Measurements from ENCODE around the gene ERCC1.

Gene ERCC1

DNA sequence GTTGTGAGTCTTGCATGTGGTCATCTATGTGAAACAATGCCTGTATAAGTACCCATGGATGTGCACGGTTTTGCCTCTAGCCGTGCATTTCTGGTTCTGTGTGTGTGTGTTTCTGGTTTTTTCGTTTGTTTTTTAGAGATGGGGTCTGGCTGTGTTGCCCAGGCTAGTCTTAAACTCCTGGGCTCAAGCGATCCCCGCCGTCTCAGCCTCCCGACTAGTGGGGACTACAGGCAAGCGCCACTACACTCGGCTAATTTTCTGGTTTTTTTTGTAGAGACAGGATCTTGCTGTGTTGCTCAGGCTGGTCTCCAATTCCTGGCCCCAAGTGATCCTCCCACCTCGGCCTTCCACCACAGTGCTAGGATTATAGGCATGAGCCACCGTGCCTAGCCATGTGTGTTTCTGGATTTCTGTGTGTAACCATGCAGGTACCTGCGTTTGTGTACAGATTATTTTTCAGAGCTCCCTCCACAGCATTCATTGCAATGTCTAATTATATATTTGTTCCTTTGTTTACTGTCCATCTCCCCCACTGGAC, 28.2 kb upstream of the ERCC1 start:
- Histone ChIP-seq H3K79me2 (ENCODE audit: low read length) (no peaks in the 10 kb centered on the region), H2AFZ (ENCODE audit: low read depth, low read length) (no peak overlapping the region), H3K27me3 (ENCODE audit: low read depth, low read length) (peaks cover 16% of the 10 kb centered on the region), H4K20me1 (ENCODE audit: insufficient read depth, low read length) (no peaks in the 10 kb centered on the region), H3K27ac (ENCODE audit: low read length) (no peak overlapping the region), H3K4me2 (ENCODE audit: low read length) (peak overlapping the region; percentile 84), H3K9ac (ENCODE audit: low read length) (no peak overlapping the region), H3K36me3 (replicated peaks; ENCODE audit: low read depth, low read length) (no peaks in the 10 kb centered on the region), H3K4me1 (ENCODE audit: low read length) (peaks cover 39% of the 10 kb centered on the region), H3K4me3 (ENCODE audit: low read length) (peak overlapping the region; percentile 79), H3K9me3 (ENCODE audit: insufficient read depth, low read length) (no peaks in the 10 kb centered on the region)
- TF ChIP-seq, protein P1, sequence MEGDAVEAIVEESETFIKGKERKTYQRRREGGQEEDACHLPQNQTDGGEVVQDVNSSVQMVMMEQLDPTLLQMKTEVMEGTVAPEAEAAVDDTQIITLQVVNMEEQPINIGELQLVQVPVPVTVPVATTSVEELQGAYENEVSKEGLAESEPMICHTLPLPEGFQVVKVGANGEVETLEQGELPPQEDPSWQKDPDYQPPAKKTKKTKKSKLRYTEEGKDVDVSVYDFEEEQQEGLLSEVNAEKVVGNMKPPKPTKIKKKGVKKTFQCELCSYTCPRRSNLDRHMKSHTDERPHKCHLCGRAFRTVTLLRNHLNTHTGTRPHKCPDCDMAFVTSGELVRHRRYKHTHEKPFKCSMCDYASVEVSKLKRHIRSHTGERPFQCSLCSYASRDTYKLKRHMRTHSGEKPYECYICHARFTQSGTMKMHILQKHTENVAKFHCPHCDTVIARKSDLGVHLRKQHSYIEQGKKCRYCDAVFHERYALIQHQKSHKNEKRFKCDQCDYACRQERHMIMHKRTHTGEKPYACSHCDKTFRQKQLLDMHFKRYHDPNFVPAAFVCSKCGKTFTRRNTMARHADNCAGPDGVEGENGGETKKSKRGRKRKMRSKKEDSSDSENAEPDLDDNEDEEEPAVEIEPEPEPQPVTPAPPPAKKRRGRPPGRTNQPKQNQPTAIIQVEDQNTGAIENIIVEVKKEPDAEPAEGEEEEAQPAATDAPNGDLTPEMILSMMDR (IDR thresholded peaks at IDR 0.05; ENCODE audit: low read depth, low read length), result no peak
- TF ChIP-seq EZH2phosphoT487 (IDR thresholded peaks at IDR 0.05; ENCODE audit: low read depth), result no peak

- Histone ChIP-seq H3K4me1 (ENCODE audit: low read length) (peaks cover 37% of the 10 kb centered on the region), H3K27me3 (ENCODE audit: low read depth, low read length) (peaks cover 16% of the 10 kb centered on the region), H3K9ac (ENCODE audit: low read length) (peak overlapping the region; percentile 45), H3K27ac (ENCODE audit: low read length) (no peak overlapping the region), H3K9me3 (ENCODE audit: insufficient read depth, low read length) (no peaks in the 10 kb centered on the region), H2AFZ (ENCODE audit: low read depth, low read length) (peak overlapping the region; percentile 66), H3K79me2 (ENCODE audit: low read length) (no peaks in the 10 kb centered on the region), H4K20me1 (ENCODE audit: insufficient read depth, low read length) (no peaks in the 10 kb centered on the region), H3K4me3 (ENCODE audit: low read length) (peak overlapping the region; percentile 79), H3K36me3 (replicated peaks; ENCODE audit: low read depth, low read length) (no peaks in the 10 kb centered on the region), H3K4me2 (ENCODE audit: low read length) (peak overlapping the region; percentile 84)
- TF ChIP-seq EZH2phosphoT487 (IDR thresholded peaks at IDR 0.05; ENCODE audit: low read depth), result no peak
- TF ChIP-seq, protein P1 (IDR thresholded peaks at IDR 0.05; ENCODE audit: low read depth, low read length), result no peak
These were observed 27.6 kb upstream of the ERCC1 start for GRCh38 chr19:45451131-45451849.

- Histone ChIP-seq H3K9ac (ENCODE audit: low read length) (peak overlapping the region; percentile 64), H3K4me3 (ENCODE audit: low read length) (peak overlapping the region; percentile 79), H3K36me3 (replicated peaks; ENCODE audit: low read depth, low read length) (no peaks in the 10 kb centered on the region), H3K4me1 (ENCODE audit: low read length) (peaks cover 26% of the 10 kb centered on the region), H3K27me3 (ENCODE audit: low read depth, low read length) (peaks cover 16% of the 10 kb centered on the region), H3K79me2 (ENCODE audit: low read length) (no peaks in the 10 kb centered on the region), H3K9me3 (ENCODE audit: insufficient read depth, low read length) (no peaks in the 10 kb centered on the region), H4K20me1 (ENCODE audit: insufficient read depth, low read length) (no peaks in the 10 kb centered on the region), H3K4me2 (ENCODE audit: low read length) (peak overlapping the region; percentile 71), H2AFZ (ENCODE audit: low read depth, low read length) (peak overlapping the region; percentile 24), H3K27ac (ENCODE audit: low read length) (peak overlapping the region; percentile 4; the same call in 1 of the 2 replicates)
- TF ChIP-seq, protein P1 (IDR thresholded peaks at IDR 0.05; ENCODE audit: low read depth, low read length), result no peak
- no peak for TF ChIP-seq EZH2phosphoT487 (IDR thresholded peaks at IDR 0.05; ENCODE audit: low read depth)
These were observed 26.3 kb upstream of the ERCC1 start for GRCh38 chr19:45450012-45450333.

DNA sequence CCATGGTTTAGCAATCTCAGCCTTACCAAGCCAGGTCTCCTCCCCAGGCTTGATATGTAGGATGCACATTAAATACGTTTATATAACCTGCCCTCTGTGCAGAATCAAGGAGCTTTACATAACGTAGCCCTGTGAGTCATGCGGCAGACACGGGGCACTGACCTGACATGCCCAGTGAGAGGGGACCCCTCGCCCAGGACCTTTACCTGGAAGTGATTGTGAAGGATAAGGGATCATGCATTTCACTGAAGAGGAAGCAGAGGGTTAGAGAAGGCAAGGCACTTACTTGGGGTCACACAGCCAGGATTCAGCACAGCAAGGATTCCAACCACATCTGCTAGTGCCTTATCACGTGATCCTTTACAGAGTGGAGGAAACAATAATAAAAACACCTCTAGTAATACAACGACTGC, 25.2 kb upstream of the ERCC1 start:
- Histone ChIP-seq H3K9me3 (ENCODE audit: insufficient read depth, low read length) (no peaks in the 10 kb centered on the region), H4K20me1 (ENCODE audit: insufficient read depth, low read length) (no peaks in the 10 kb centered on the region), H3K27ac (ENCODE audit: low read length) (no peak overlapping the region), H3K79me2 (ENCODE audit: low read length) (no peaks in the 10 kb centered on the region), H3K36me3 (replicated peaks; ENCODE audit: low read depth, low read length) (no peaks in the 10 kb centered on the region), H3K9ac (ENCODE audit: low read length) (no peak overlapping the region), H3K4me3 (ENCODE audit: low read length) (no peak overlapping the region), H3K27me3 (ENCODE audit: low read depth, low read length) (peaks cover 14% of the 10 kb centered on the region), H3K4me1 (ENCODE audit: low read length) (peaks cover 19% of the 10 kb centered on the region), H2AFZ (ENCODE audit: low read depth, low read length) (no peak overlapping the region), H3K4me2 (ENCODE audit: low read length) (no peak overlapping the region)
- TF ChIP-seq, protein P1 (IDR thresholded peaks at IDR 0.05; ENCODE audit: low read depth, low read length), result no peak
- TF ChIP-seq EZH2phosphoT487 (IDR thresholded peaks at IDR 0.05; ENCODE audit: low read depth), result no peak
